ENCODE measurements around the gene MSLN.
"Not testable (repeated sequence)": the region's sequence is repeated elsewhere in the genome, so short reads cannot be mapped to it uniquely, and the experiment has no call there.

- not testable (repeated sequence) for TF ChIP-seq TP53 (CRISPR knock-in tag; IDR thresholded peaks at IDR 0.05); MAZ (IDR thresholded peaks at IDR 0.05; ENCODE audit: borderline replicate concordance, low read depth, low read length); SMC3 (IDR thresholded peaks at IDR 0.05); RNF2 (IDR thresholded peaks at IDR 0.05; ENCODE audit: borderline replicate concordance, low read depth)
- TF ChIP-seq, protein P1, sequence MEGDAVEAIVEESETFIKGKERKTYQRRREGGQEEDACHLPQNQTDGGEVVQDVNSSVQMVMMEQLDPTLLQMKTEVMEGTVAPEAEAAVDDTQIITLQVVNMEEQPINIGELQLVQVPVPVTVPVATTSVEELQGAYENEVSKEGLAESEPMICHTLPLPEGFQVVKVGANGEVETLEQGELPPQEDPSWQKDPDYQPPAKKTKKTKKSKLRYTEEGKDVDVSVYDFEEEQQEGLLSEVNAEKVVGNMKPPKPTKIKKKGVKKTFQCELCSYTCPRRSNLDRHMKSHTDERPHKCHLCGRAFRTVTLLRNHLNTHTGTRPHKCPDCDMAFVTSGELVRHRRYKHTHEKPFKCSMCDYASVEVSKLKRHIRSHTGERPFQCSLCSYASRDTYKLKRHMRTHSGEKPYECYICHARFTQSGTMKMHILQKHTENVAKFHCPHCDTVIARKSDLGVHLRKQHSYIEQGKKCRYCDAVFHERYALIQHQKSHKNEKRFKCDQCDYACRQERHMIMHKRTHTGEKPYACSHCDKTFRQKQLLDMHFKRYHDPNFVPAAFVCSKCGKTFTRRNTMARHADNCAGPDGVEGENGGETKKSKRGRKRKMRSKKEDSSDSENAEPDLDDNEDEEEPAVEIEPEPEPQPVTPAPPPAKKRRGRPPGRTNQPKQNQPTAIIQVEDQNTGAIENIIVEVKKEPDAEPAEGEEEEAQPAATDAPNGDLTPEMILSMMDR (IDR thresholded peaks at IDR 0.05): not testable (repeated sequence)
- TF ChIP-seq, protein P2, sequence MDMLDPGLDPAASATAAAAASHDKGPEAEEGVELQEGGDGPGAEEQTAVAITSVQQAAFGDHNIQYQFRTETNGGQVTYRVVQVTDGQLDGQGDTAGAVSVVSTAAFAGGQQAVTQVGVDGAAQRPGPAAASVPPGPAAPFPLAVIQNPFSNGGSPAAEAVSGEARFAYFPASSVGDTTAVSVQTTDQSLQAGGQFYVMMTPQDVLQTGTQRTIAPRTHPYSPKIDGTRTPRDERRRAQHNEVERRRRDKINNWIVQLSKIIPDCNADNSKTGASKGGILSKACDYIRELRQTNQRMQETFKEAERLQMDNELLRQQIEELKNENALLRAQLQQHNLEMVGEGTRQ (IDR thresholded peaks at IDR 0.05): not testable (repeated sequence)
Observed at GRCh38 chr16:742894-743293, 17.6 kb upstream of the MSLN start.
